ENCODE data around the gene FGD2.
A peak's percentile ranks its signal among the peaks of the same experiment; 100 is the strongest.

FGD2 gene

DNA sequence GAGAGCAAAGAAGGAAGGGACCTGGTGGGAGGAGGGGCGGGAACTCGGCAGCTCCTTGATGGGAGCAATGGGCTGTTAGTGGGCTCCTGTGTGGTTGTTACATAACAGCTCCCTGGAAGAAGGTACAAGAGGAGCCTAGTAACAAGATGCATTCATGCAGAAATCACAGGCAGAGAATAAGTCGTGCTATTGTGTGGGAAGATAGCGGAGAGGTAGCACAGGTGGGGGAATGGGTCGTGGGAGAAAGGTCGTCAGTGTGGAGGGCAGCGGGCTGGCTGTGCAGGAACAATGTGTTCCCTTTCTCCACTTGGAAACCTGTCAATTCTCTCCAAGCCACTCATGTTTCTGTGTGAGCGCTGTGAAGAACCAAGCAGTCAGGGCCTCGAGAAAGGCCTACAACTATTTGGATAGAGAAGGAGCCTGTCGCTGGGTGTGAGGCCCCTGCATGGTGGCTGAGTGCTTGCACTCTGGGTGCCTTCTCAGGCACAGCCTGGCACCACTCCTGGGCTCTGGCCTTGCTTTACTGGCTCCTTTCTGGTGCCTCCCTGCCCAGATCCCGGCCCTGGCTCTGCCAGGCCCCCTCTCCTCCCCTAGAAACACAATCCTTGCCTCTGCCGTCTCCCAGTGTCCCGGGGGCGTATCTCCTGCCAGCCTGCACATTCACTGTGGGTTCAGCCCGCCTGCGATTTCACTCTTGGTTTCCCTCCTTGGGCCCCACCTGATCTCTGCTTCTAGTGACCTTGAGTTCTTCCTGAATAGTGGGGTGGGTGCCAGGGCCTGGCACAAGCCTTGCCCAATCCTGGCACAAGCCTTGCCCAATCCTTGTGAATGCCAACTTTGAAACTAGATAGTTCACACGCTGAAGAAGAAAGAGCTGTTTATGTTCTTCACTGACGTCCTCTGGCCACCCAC, 7.4 kb upstream of the FGD2 start:
- DNase-seq: no peak

DNA sequence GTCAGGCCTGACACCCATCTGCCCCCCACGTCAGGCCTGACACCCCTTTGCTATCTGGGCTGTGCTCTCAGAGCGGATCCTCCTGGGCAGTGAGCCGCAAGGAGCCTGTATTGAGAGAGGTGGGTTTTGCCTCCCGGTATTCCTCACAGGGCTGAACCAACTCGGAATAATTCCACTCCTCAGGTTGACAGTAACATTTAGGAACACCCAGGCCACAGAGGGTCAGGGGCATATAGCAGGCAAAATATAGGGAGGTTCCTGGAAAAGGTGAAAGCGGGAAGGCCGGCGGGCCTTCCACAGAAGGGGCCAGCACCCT, 6.8 kb upstream of the FGD2 start:
- DNase-seq: no peak

DNA sequence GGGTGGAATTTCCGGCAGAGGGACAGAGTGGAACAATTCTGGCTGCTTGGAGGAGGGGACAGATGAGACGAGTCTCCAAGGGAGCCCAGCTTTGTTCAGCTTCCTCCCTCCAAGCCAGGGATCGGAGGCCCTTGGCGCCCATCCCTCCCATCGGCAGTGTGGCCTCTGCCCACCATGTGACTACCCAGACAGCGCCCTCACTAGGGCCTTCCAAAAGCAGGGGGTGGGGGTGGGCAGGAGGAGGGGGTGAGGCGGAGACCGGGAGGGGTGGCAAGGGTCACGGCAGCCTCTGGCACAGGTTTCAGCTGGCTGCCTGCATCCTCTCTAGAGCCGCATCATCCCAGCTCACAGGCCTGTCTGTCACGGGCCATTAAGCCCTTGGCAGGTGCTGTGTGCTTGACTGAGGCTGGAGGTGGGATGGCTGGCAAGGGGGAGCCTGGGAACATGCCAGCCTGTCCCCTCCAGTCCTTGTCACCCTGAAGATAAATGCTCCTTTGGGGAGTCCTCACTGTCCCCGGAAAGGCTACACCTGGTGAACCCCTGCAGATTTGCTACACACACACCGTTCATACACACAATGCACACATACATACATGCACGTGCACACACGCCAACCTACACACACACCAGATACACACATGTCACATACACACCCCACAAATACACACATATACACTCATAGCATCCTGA, 6.2 kb upstream of the FGD2 start:
- DNase-seq: peak; percentile 57

DNA sequence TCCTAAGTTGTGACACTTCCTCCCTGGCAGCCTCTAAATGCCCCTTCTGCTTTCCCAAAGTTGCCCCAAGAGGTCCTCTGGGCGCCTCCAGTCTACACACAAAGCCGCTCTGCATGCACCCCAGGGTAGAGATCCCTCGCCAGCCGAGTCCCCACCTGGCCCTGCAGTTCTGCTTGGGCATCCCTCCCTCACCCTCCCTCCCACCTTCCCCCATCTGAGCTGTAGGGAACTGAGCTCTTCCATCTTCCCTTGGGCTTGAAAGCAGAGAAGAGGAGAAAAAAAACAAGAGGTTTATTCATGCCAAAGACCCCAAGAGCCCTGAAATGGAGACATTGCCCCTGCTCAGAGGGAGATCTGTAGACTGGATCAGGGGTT, 5.7 kb upstream of the FGD2 start:
- DNase-seq: no peak

DNA sequence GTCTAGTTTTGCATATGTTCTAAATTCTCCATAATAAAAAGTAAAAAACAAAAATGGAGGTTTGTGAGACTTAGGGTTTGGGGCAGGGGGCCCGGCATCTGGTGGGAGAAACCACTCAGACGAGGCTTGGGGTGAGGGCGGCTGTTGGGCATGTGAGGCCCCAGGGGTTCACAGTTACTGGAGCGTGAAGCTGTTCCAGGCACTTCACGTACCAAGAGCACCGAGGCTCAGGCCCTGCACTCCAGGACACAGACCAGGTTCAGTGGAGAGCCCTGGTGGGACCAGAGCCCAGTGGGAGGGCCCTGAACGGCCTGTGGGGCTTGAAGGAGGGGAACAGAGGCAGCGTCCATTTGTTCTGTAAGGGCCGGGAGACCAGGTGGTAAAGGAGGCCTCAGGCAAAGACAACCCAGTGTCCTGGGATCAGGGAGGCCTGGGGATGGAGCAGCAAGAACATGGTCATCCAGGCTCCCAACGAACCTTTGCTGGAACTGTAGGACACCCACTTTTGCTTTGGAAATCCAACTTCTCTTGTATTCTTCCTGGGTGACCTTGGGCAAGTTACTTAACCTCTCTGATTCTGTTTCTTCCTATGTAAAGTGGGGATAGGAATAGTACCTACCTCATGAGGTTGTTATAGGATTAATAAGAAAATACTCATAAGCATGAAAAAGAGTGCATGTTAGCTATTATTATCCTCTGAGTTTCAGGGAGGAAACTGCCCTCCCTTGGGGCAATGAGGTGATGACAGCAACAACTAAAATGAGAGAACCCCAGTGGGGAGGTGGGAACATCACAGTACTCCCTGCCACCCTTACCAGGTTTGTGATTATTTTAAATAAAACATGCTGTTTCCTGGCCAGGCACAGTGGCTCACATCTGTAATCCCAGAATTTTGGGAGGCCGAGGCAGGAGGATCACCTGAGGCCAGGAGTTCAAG, 1.1 kb upstream of the FGD2 start:
- DNase-seq: no peak

DNA sequence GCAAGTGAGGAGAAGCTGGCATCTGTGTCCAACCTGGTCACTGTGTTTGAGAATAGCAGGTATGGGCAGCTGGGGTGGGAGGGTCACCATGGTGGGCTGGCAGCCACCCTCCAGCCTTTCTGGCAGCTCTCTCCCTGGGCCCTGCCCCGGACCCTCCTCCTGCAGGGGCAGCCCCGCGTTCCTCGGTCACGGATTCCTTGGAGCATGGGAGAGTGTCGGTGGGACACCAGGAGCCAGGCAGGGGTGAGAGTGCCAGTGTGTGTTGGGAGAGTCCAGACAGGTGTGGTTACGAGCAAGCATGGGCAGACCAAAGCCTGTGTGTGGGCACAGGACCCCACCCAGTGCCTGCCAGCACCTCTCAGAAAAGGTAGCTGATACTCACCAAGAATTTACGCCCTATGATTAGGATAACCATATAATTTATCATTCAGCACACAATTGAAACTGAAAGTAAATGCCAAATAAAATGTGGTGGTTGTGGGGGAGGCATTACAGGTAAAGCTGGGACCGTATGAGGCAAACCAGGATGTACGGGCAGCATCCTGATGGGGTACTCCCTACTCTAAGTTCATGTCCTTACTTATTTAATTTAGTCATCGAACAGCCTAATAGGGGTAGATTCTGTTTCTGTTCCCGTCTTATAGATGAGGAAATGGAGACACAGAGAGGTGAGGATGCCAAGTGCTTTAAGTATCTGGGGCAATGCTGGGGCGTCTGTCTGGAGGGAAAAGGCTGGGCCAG, 542 bp downstream of the FGD2 start:
- no peak for DNase-seq

DNA sequence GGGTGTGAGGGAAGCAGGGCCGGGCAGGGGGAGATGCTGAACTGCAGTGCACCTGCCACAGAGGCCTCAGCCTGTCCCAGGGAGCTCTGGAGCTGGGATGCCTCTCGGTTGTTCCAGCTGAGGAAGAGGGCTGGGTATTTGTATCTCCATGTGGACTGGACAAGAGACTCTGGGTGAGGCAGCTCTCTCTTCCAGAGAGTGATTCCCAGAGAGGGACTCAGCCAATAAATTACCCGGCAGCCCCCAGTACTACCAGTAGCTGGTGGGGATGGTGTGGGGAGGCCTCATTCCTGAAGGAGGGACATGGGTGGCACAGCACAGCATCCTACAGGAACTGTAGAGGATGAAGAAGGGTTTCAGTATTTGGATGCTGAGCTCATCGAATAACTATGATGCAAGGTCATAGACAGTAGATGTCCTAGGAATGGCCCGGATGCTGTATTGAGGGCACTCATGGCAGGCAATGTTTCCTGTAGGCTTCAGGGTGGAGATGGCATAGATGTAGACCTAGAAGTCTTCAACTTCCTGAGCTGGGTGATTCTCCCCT, 1.4 kb downstream of the FGD2 start:
- no peak for DNase-seq

DNA sequence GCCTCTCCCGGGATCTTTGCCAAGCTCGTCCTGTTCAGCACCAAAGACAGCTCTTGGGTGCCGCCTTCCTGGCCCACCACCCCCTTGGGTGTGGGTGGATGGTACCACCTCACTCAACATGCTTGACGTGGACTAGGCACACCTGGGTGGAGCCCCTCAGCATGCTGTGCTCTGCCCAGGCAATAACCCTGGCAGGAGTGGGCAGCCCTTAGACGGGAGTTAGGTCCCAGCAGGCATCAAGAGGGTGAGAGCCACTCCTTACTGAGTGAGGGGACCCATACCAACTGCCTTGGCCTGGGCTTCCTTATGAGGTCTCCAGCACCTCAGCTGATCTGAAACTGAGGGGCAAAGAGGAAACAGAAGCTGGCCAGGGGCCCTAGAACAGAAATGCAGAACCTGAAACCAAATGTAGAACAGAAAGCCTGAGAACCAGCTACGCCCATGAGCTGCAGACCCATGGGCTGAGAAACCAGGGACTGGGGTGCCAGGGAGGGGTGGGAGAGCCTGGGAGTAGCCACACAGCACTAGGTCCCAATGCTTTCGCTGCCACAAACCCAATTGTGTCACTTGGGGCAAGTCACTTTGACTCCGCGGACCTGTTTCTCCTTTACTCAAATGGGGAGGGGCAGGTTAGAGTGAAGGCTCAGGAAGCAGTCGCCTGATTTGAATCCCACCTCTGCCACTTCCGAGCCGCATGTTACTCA, 2.0 kb downstream of the FGD2 start:
- no peak for DNase-seq

DNA sequence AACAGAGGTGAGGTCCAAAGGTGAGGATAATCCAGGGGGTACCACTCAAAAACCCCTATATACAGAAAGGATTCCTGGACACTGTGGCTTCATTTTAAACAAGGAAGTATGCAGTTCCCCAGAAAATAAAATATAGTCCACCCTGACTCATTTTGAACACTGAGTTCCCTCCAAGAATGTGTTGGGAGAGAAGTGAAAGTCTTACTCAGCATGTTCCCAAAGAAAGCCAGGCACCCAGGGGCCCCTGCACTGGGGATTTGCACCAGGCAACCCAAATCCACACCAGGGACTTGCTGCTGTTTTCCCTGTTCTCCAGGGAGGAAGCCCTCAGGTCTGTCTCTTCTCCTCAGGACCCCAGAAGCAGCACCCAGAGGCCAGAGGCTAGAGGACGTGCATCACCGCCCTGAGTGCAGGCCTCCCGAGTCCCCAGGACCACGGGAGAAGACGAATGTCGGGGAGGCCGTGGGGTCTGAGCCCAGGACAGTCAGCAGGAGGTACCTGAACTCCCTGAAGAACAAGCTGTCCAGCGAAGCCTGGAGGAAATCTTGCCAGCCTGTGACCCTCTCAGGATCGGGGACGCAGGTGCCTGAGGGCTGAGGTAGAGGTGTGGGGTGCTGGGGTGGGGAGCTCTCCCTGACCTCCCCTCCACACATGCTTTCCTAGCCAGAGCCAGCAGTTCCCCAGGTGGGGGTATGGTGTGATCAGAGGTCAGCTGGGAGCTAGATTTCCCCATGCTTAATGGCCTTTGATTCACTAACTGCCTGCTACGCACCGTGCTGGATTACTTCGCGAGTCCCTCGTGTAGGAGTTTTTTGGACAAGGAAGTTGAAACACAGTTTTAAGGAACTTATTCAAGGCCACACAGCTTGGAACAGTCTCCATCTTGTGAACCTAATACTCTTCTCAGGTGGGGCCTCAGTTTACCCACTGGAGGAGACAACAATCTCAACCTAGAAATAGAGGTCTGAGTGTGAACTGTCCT, 3.3 kb downstream of the FGD2 start:
- DNase-seq: no peak

DNA sequence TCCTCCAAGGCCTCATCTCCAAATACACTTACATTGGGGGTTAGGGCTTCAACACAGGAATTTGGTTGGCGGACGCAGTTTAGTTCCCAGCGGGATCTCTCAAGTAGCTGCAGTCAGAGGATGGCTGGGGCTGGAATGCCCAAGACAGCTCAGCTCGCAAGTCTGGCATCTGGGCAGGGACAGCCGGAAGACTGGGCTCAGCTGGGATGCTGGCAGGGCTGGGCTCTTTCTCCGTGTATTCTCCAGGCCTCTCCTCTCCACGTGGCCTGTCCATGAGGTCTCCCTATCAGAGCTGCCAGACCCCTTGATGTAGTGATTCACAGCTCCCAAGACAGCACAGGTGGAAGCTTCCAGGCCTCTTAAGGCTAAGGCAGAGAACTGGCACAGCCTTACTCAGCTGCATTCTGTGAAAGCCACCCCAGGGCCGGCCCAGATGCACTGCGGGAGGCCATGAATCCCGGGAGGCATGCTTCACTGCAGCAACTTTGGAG, 5.0 kb downstream of the FGD2 start:
- DNase-seq: no peak

DNA sequence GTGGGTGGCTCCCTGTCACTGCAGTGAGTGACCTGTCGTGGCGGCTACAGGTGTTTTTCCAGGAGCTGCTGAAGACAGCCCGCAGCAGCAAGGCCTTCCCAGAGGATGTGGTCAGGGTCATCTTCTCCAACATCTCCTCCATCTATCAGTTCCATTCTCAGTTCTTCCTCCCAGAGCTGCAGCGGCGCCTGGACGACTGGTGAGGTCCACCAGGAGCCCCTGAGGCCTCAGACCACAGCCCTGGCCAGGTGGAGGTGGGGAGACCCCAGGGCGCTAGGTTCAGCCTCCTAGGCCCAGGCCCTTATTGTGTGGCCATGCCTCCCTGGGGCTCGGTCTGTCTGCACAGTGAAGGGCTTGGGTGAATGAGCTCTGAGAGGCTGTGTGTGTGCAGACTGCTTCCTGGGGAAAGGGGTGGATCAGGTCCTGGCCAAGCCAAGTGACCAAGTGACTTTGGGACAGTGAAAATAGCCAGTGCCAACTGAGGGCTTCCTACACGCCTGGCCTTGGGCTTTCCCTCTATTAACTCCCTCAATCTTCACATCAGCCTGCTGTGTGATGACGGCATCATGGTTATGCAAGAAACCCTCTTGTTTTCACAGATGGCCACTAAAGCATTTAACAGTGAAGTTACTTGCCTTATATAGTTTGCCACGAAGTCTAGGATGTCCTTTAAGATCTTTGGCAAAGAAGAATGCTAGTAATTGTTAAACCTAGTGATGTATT, 6.4 kb downstream of the FGD2 start:
- no peak for DNase-seq

DNA sequence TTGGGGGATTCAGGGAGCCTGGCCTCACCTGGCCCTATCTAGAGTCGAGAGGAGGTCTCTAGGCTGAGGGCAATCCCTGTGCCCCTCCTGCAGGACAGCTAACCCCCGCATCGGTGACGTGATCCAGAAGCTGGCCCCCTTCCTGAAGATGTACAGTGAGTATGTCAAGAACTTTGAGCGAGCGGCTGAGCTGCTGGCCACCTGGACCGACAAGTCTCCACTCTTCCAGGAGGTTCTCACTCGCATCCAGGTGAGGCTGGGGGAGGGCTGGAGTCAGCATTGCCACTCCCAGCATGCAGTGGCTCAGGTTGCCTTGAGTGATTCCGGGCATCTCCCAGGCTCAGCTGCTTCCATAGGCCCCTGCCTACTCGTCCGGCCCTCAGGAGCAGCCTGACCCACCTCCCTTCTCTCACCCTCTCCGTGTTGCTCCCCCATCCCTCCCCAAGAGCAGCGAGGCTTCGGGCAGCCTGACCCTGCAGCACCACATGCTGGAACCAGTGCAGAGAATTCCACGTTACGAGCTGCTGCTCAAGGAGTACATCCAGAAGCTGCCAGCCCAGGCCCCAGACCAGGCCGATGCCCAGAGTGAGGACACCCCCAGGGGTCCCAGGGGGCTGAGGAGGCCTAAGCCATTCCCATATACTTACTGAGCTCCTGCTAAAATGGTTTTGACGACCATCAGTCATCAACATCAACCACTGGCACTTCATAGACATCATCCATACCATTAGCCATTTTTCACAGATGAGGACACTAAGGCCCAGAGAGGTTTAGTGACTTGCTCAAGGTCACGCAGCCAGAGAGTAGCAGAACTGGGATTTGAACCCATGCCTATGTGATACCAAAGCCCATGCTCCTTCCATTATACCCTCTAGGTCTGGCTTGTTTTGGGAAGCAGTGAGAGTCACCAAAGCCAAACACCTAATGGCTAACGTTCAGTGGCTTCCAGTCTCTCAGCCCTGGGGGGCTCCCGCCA, 8.3 kb downstream of the FGD2 start:
- DNase-seq: no peak

DNA sequence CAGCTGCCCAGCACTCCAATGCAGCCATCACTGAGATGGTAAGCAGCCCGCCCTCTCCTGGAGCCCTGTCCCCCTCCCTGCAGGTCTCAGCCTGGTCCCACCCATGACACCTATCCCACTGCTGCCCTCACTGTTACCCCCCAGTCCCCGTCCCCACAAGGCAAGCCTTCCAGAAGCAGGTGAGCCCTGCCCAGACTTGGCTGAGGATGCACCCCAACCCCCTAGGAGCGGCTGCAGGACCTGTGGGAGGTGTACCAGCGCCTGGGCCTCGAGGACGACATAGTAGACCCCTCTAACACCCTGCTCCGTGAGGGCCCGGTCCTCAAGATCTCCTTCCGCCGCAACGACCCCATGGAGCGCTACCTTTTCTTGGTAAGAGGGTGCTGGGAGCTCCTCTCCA, 9.2 kb downstream of the FGD2 start:
- no peak for DNase-seq

DNA sequence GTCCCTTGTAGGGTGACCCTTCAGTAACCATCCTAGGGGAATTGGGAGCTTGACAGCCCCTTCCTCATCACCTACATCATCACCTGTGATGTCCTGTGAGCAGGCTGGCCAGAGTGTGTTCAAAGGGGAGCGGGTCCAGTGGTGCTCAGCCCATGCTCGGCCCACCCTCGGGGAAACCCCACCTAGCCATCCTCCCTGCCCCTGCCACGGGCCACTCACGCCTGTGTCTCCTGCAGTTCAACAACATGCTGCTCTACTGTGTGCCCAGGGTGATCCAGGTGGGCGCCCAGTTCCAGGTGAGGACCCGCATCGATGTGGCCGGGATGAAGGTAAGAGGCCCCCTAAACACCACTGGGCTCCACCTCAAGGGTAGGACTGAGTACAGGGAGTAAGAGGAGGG, 10.1 kb downstream of the FGD2 start:
- DNase-seq: no peak

DNA sequence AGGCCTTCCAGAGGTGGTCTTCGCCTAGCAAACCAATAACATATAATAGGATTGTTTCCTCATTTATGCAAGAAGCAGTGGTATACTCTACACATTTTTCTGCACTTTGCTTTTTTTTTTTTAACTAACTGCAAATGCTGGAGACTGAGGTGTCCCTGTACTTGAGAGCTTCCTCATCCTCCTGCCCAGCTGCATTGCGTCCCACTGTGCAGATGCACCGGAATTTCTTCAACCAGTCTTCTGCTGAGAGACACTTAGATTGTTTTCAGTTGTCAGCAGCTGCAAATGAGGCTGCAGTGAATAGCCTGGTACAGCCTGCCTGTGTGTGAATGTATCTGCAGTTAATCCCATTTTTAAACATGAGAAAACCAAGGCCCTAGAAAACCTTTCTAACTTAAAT, 11.5 kb downstream of the FGD2 start:
- DNase-seq: no peak

DNA sequence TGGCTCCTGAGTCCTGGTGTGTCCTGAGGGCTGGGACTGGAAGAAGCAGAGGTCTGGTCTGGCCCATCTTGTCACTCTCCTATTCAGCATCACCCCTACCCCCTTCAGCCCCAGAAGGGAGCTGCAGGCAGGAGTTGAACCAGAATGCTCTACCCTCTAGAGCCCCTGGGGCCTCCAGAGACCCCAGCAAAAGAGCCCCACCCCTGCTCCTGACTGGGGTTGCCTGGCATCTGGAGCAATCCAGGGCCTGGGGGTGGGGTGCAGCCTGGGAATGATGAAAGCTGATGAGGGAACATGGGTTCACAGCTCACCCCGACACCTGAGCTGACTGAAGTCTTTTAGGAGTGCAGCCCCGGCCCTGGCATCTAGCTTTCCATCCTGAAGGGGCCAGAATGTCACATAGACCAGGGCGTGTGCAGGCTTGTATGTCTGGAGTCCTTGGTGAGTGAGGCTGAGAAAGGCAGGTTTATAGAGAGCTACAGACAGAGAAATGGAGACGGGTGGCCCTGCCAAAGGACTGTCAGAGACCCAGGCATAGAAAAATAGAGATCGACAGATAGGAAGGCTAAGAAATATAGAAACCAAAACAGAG, 12.2 kb downstream of the FGD2 start:
- DNase-seq: peak; percentile 20

DNA sequence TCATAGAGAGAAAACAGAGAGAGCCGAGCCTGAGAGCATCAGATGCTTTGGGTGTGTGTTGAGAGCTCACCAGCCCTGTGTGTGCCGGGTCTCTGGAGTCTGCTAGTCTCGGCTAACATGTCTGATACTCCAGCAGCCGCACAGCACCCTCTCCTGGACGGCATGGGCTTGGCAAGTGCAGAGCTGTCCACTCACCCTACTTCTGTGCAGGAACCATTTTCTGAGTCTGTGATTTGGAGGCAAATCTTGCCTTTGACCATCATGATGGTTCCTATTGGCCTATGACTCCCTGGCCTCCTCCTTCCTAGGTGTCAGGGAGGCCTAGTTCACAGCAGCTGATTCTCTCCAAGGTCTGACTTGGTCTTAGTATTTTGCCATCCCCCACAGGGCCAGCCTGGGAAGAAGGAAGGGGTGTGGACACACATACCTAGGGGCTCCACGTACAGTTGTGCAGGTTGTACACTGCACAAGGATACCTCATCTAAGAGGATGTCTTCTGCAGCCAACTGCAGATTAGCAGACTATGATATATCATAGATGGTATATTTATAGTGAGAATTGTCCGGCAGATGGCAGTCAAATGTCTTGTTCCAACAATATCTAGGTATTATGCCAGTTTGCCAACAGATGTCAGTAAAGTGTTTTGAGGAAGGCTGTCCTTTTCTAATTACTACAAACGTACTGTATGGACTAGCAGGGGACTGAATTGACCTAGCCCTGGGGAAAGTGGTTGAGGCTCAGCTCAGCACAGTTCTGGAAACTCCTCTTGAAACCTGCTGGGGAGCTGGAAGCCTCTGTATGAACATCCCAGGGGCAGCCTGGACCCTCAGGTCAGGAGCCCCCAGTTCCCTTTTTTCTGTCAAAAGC, 13.0 kb downstream of the FGD2 start:
- DNase-seq: peak; percentile 90

Data from NCI-H1694 (cell line).